ENCODE data around the gene CAPN12. TPM values are rescaled to one million over a fixed set of nuclear protein-coding genes. Genes with fewer than 3 reads are reported as not detected.
"Not testable (repeated sequence)": the region's sequence is repeated elsewhere in the genome, so short reads cannot be mapped to it uniquely, and the experiment has no call there.

CAPN12 gene, protein sequence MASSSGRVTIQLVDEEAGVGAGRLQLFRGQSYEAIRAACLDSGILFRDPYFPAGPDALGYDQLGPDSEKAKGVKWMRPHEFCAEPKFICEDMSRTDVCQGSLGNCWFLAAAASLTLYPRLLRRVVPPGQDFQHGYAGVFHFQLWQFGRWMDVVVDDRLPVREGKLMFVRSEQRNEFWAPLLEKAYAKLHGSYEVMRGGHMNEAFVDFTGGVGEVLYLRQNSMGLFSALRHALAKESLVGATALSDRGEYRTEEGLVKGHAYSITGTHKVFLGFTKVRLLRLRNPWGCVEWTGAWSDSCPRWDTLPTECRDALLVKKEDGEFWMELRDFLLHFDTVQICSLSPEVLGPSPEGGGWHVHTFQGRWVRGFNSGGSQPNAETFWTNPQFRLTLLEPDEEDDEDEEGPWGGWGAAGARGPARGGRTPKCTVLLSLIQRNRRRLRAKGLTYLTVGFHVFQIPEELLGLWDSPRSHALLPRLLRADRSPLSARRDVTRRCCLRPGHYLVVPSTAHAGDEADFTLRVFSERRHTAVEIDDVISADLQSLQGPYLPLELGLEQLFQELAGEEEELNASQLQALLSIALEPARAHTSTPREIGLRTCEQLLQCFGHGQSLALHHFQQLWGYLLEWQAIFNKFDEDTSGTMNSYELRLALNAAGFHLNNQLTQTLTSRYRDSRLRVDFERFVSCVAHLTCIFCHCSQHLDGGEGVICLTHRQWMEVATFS
- 27.6 TPM for total RNA-seq

- no peak for DNase-seq (ENCODE audit: low spot score)
Observed at GRCh38 chr19:38744298-38744681, at the start of gene CAPN12. CAPN12 (minus strand) TSS chr19:38744474; CDS start chr19:38744165, 309 bp downstream.

DNA sequence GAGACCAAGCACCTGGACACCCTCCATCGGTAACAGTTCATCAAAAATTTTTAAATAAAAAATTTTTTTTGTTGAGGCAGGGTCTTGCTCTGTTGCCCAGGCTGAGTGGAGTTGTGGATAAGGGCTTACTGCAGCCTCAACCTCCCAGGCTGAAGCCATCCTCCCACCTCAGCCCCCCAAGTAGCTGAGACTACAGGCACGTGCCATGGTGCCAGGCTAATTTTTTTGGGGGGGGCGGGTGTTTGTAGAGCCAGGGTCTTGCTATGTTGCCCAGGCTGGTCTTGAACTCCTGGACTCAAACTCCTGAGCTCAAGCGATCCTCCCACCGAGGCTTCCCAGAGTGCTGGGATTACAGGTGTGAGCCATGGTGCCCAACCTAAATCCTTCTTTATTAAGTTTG lies 49.4 kb upstream of the CAPN12 start:
- DNase-seq (ENCODE audit: low spot score): no peak

GRCh38 chr19:38793177-38793576 lies 48.9 kb upstream of the CAPN12 start:
- no peak for DNase-seq (ENCODE audit: low spot score)

GRCh38 chr19:38792250-38793111 lies 48.2 kb upstream of the CAPN12 start:
- DNase-seq (ENCODE audit: low spot score): peak; percentile 68

DNA sequence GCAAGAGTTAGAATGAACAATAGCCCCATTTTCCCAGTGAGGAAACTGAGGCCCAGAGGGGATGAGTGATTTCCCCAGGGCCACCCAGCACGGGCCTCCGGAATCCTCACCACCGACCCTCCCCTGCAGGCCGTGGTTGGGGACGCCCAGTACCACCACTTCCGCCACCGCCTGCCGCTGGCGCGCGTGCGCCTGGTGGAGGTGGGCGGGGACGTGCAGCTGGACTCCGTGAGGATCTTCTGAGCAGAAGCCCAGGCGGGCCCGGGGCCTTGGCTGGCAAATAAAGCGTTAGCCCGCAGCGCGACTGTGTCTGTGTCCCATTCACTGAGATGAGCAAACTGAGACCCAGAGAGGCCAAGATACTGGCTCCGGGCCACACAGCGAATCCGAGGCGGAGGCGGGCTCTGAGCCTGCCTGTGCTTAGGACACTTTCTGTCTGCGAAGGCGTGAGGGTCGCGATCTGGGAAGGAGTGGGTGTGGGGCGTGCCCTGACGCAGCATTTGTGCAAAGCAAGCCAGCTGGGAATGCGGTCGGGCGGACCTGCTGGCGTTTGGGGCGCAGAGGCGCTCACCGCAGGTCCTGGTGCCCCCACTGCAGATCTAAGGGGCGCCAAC lies 47.3 kb upstream of the CAPN12 start:
- not testable (repeated sequence) for DNase-seq (ENCODE audit: low spot score)

DNA sequence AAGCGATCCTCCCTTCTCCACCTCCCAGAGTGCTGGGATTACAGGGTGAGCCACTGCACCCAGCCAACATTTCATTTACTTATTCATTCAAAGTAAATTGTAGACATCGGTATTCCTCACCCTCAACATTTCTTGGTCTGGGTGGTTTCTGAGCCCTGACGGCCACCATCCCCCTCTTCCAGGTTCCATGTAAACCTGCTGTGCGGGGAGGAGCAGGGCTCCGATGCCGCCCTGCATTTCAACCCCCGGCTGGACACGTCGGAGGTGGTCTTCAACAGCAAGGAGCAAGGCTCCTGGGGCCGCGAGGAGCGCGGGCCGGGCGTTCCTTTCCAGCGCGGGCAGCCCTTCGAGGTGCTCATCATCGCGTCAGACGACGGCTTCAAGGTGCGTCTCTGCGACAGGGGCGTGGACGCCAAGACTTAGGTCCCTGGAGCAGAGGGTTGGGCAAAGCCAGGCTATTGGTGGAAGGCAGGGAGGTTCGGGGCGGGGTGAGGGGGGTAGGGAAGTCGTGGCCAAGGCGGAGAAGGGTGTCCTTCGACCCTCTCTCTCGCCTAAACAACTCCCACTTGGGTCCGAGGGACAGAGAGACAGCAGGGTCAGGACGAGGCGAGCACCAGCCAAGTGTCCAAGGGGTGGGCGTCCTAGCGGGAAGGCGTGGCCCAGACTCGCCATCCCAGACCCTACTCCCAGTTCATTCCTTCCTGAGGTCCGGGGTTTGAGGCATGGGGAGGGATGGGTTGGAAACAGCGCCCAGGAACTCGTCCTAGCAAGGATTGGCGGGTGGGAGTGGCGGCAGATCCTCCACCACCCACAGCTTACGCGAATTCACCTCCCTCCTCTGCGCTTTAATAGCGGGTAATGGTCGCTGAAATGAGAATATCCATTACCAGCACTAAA lies 46.5 kb upstream of the CAPN12 start:
- not testable (repeated sequence) for DNase-seq (ENCODE audit: low spot score)

GRCh38 chr19:38788478-38789243 lies 44.4 kb upstream of the CAPN12 start, which contains the start of gene LGALS7B:
LGALS7B (plus strand) TSS chr19:38789200; CDS start chr19:38789227, 27 bp downstream.
- DNase-seq (ENCODE audit: low spot score): no peak

- no peak for DNase-seq (ENCODE audit: low spot score)
Observed at GRCh38 chr19:38786572-38787265, 42.4 kb upstream of the CAPN12 start.

DNA sequence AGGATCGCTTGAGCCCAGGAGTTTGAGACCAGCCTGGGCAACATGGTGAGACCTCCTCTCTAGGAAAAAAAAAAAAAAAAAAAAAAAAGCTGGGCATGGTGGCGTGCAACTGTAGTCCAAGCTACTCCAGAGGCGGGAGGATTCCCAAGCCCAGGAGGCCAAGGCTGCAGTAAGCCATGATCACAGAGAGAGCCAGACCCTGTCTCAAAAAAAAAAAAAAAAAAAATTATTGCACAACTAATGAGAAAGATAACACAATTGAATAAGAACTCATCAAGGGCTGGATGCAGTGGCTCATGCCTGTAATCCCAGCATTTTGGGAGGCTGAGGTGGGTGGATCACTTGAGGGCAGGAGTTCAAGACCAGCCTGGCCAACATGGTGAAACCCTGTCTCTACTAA lies 41.8 kb upstream of the CAPN12 start:
- not testable (repeated sequence) for DNase-seq (ENCODE audit: low spot score)

GRCh38 chr19:38785187-38785699 lies 41.0 kb upstream of the CAPN12 start:
- DNase-seq (ENCODE audit: low spot score): no peak

GRCh38 chr19:38784224-38784623 lies 40.0 kb upstream of the CAPN12 start:
- DNase-seq (ENCODE audit: low spot score): no peak

- DNase-seq (ENCODE audit: low spot score): not testable (repeated sequence)
Observed at GRCh38 chr19:38782212-38782611, 37.9 kb upstream of the CAPN12 start.

GRCh38 chr19:38781058-38781457 lies 36.8 kb upstream of the CAPN12 start:
- DNase-seq (ENCODE audit: low spot score): no peak

DNA sequence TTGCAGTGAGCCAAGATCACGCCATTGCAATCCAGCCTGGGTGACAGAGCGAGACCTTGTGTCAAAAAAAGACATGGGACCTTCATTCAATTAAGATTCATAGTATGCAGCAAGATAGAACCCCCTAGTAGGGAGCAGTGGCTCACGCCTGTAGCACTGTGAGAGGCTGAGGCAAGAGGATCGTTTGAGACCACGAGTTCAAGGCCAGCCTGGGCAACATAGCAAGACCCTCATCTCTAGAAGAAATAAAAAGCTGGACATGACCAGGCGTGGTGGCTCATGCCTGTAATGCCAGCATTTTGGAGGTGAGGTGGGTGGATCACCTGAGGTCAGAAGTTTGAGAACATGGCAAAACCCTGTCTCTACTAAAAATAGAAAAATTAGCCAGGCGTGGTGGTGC lies 36.2 kb upstream of the CAPN12 start:
- no peak for DNase-seq (ENCODE audit: low spot score)

DNA sequence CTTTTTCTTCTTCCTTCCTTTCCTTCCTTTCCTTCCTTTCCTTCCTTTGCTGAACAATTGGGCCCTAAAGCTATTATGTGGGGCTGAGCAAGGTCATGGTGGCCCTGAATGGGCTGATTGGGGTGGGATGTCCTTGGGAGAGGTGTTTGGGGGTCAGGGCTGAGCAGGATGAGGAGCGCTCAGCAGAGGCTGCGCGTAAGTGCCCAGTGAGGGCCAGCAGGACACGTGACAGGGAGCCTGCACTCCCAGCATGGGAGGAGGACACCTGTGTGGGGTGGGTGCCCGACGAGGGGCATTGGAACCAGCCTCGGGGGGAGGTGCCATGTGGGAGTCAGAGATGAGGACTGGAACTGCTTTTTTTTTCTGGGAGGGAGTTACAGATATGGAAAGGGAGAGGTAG lies 34.5 kb upstream of the CAPN12 start:
- no peak for DNase-seq (ENCODE audit: low spot score)

- no peak for DNase-seq (ENCODE audit: low spot score)
Observed at GRCh38 chr19:38774181-38774950, 30.1 kb upstream of the CAPN12 start.

DNA sequence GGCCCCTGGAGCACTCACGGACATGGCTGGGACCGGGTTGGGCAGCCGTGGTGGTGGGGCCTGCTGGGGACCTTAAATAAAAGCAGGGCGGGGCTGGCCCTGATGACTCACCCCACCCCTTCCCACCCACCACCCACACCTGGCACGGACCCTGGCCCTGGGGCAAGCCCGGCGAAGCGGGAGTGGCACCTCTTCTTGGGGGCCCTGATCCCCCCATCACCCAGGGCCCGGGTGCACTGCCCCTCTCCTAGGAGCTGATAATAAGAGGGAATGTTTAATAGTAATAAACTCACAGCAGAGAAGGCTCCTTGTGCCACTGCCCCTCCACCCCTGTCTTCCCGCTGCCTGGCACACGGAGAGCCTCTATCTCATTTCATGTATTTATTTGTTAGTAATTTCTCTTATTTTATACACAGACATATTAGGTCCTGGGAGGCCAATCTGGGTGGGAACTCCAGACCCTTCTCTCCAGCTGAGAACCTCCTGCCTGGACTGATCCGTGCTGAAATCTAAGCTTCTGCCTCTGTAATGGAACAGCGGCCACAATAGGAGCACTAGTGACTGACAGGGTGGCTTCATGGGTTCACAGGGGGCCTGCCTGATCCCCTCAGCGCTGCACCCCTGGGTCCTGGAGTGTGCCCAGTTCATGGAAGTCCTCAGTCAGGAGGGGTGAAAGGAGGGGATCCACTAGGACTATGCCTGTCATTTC lies 29.3 kb upstream of the CAPN12 start, which contains the start of gene LGALS7:
TSS of gene LGALS7 (minus strand) at position 49 of the 709 bp plus-strand sequence. CDS start at position 24, 25 bp downstream.
- no peak for DNase-seq (ENCODE audit: low spot score)
